ENCODE data around the gene FKBP2.

DNA sequence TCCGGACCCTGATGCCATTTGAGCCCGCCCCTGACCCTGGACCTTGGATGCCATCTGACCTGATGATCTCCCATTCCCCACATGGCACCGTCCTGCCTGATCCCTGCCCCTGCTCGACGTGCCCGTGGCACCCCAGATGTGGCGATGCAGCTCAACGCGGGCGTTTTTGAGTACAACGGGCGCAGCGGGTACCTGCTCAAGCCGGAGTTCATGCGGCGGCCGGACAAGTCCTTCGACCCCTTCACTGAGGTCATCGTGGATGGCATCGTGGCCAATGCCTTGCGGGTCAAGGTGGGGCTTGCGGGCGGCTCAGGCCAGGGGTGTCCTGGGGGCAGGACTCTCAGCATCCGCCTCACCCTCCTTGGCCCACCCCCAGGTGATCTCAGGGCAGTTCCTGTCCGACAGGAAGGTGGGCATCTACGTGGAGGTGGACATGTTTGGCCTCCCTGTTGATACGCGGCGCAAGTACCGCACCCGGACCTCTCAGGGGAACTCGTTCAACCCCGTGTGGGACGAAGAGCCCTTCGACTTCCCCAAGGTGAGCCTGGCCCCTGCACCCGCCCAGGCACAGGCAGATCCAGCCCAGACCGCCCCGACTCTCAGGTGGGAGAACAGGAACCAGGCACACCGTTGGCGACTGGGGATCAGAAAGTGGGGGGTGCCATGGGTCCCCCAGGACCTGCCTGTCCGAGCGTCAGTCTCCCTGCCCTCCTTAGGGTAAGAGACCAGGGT is 21.5 kb downstream of the FKBP2 start:
- no peak for TF ChIP-seq EZH2 (IDR thresholded peaks at IDR 0.05; ENCODE audit: insufficient read depth, poor library complexity, severe bottlenecking)
- TF ChIP-seq EZH2phosphoT487 (IDR thresholded peaks at IDR 0.05; ENCODE audit: insufficient read depth, low read depth), result no peak
